ENCODE measurements around the gene DNASE1L2.

Gene DNASE1L2

GRCh38 chr16:2282866-2283555 lies 46.8 kb downstream of the DNASE1L2 start:
- Histone ChIP-seq H2BK120ac (ENCODE audit: low read depth, low read length) (no peak overlapping the region), H3K79me1 (ENCODE audit: low read length) (no peaks in the 10 kb centered on the region), H3K4me1 (ENCODE audit: control insufficient read depth, low read depth, low read length) (no peaks in the 10 kb centered on the region), H3K4ac (ENCODE audit: low read depth, low read length) (no peak overlapping the region), H3K4me3 (ENCODE audit: low read length) (no peak overlapping the region), H3K56ac (ENCODE audit: low read length) (no peak overlapping the region), H3K9ac (ENCODE audit: low read length) (no peak overlapping the region), H2BK15ac (replicated peaks; ENCODE audit: low read depth) (no peak overlapping the region), H2AK5ac (ENCODE audit: low read length) (no peak overlapping the region), H3K18ac (ENCODE audit: low read length) (no peak overlapping the region), H3K36me3 (ENCODE audit: control insufficient read depth, insufficient read depth, low read length) (no peaks in the 10 kb centered on the region), H3K27me3 (ENCODE audit: insufficient read depth, low read length, poor library complexity) (no peaks in the 10 kb centered on the region), H3K4me2 (ENCODE audit: low read length) (no peak overlapping the region), H4K8ac (ENCODE audit: low read depth, low read length) (no peak overlapping the region), H3K23ac (ENCODE audit: low read length) (no peak overlapping the region), H3K27ac (ENCODE audit: low read depth, low read length) (no peak overlapping the region), H4K5ac (ENCODE audit: low read length) (no peak overlapping the region), H3K79me2 (ENCODE audit: control insufficient read depth, insufficient read depth, low read length) (no peaks in the 10 kb centered on the region), H2BK5ac (ENCODE audit: low read length) (no peak overlapping the region)
- no peak for DNase-seq
- WGBS (ENCODE audit: extremely low coverage, insufficient coverage, low lambda C conversion rate) = no CpG with 5 or more reads among the region's 26 CpGs

- Histone ChIP-seq H3K4me2 (ENCODE audit: low read length) (no peak overlapping the region), H4K8ac (ENCODE audit: low read depth, low read length) (no peak overlapping the region), H2BK5ac (ENCODE audit: low read length) (no peak overlapping the region), H3K4me1 (ENCODE audit: control insufficient read depth, low read depth, low read length) (no peaks in the 10 kb centered on the region), H3K18ac (ENCODE audit: low read length) (no peak overlapping the region), H3K56ac (ENCODE audit: low read length) (no peak overlapping the region), H3K9ac (ENCODE audit: low read length) (no peak overlapping the region), H4K5ac (ENCODE audit: low read length) (no peak overlapping the region), H2BK120ac (ENCODE audit: low read depth, low read length) (no peak overlapping the region), H3K23ac (ENCODE audit: low read length) (no peak overlapping the region), H3K79me1 (ENCODE audit: low read length) (no peaks in the 10 kb centered on the region), H3K27ac (ENCODE audit: low read depth, low read length) (no peak overlapping the region), H3K4ac (ENCODE audit: low read depth, low read length) (no peak overlapping the region), H3K36me3 (ENCODE audit: control insufficient read depth, insufficient read depth, low read length) (no peaks in the 10 kb centered on the region), H2AK5ac (ENCODE audit: low read length) (no peak overlapping the region), H2BK15ac (replicated peaks; ENCODE audit: low read depth) (no peak overlapping the region), H3K27me3 (ENCODE audit: insufficient read depth, low read length, poor library complexity) (no peaks in the 10 kb centered on the region), H3K4me3 (ENCODE audit: low read length) (no peak overlapping the region), H3K79me2 (ENCODE audit: control insufficient read depth, insufficient read depth, low read length) (no peaks in the 10 kb centered on the region)
- DNase-seq = no peak
- WGBS (ENCODE audit: extremely low coverage, insufficient coverage, low lambda C conversion rate) = no CpG with 5 or more reads among the region's 37 CpGs
Measured at GRCh38 chr16:2284001-2284770, 47.9 kb downstream of the DNASE1L2 start.

- Histone ChIP-seq H3K4me1 (ENCODE audit: control insufficient read depth, low read depth, low read length) (no peaks in the 10 kb centered on the region), H3K79me1 (ENCODE audit: low read length) (no peaks in the 10 kb centered on the region), H3K27ac (ENCODE audit: low read depth, low read length) (no peak overlapping the region), H2BK15ac (replicated peaks; ENCODE audit: low read depth) (no peak overlapping the region), H3K9ac (ENCODE audit: low read length) (no peak overlapping the region), H3K18ac (ENCODE audit: low read length) (no peak overlapping the region), H3K36me3 (ENCODE audit: control insufficient read depth, insufficient read depth, low read length) (no peaks in the 10 kb centered on the region), H3K4me3 (ENCODE audit: low read length) (no peak overlapping the region), H2AK5ac (ENCODE audit: low read length) (no peak overlapping the region), H2BK5ac (ENCODE audit: low read length) (no peak overlapping the region), H4K8ac (ENCODE audit: low read depth, low read length) (no peak overlapping the region), H3K4ac (ENCODE audit: low read depth, low read length) (no peak overlapping the region), H3K27me3 (ENCODE audit: insufficient read depth, low read length, poor library complexity) (no peaks in the 10 kb centered on the region), H3K79me2 (ENCODE audit: control insufficient read depth, insufficient read depth, low read length) (no peaks in the 10 kb centered on the region), H3K4me2 (ENCODE audit: low read length) (no peak overlapping the region), H3K23ac (ENCODE audit: low read length) (no peak overlapping the region), H3K56ac (ENCODE audit: low read length) (no peak overlapping the region), H4K5ac (ENCODE audit: low read length) (no peak overlapping the region), H2BK120ac (ENCODE audit: low read depth, low read length) (no peak overlapping the region)
- no CpG with 5 or more reads among the region's 35 CpGs for WGBS (ENCODE audit: extremely low coverage, insufficient coverage, low lambda C conversion rate)
- no peak for DNase-seq
Measured at GRCh38 chr16:2284797-2285576, 48.7 kb downstream of the DNASE1L2 start.

GRCh38 chr16:2285731-2286191 lies 49.5 kb downstream of the DNASE1L2 start:
- Histone ChIP-seq H3K27me3 (ENCODE audit: insufficient read depth, low read length, poor library complexity) (no peaks in the 10 kb centered on the region), H2AK5ac (ENCODE audit: low read length) (no peak overlapping the region), H2BK5ac (ENCODE audit: low read length) (no peak overlapping the region), H3K27ac (ENCODE audit: low read depth, low read length) (no peak overlapping the region), H2BK15ac (replicated peaks; ENCODE audit: low read depth) (no peak overlapping the region), H3K23ac (ENCODE audit: low read length) (no peak overlapping the region), H3K4me1 (ENCODE audit: control insufficient read depth, low read depth, low read length) (no peaks in the 10 kb centered on the region), H3K79me2 (ENCODE audit: control insufficient read depth, insufficient read depth, low read length) (no peaks in the 10 kb centered on the region), H3K4me3 (ENCODE audit: low read length) (no peak overlapping the region), H3K79me1 (ENCODE audit: low read length) (no peaks in the 10 kb centered on the region), H3K4ac (ENCODE audit: low read depth, low read length) (no peak overlapping the region), H3K36me3 (ENCODE audit: control insufficient read depth, insufficient read depth, low read length) (no peaks in the 10 kb centered on the region), H4K5ac (ENCODE audit: low read length) (no peak overlapping the region), H3K18ac (ENCODE audit: low read length) (no peak overlapping the region), H2BK120ac (ENCODE audit: low read depth, low read length) (no peak overlapping the region), H3K9ac (ENCODE audit: low read length) (no peak overlapping the region), H3K4me2 (ENCODE audit: low read length) (no peak overlapping the region), H4K8ac (ENCODE audit: low read depth, low read length) (no peak overlapping the region), H3K56ac (ENCODE audit: low read length) (no peak overlapping the region)
- no peak for DNase-seq
- WGBS (ENCODE audit: extremely low coverage, insufficient coverage, low lambda C conversion rate) = no CpG with 5 or more reads among the region's 13 CpGs

- no peak overlapping the region for H3K4me3 ChIP-seq (ENCODE audit: low read length)
- no peak overlapping the region for H3K4ac ChIP-seq (ENCODE audit: low read depth, low read length)
- no peak overlapping the region for H3K4me2 ChIP-seq (ENCODE audit: low read length)
- no peaks in the 10 kb centered on the region for H3K4me1 ChIP-seq (ENCODE audit: control insufficient read depth, low read depth, low read length)
- no peak overlapping the region for H3K18ac ChIP-seq (ENCODE audit: low read length)
- no peak overlapping the region for H3K23ac ChIP-seq (ENCODE audit: low read length)
- H3K79me2 ChIP-seq (ENCODE audit: control insufficient read depth, insufficient read depth, low read length) = no peaks in the 10 kb centered on the region
- no peak overlapping the region for H4K5ac ChIP-seq (ENCODE audit: low read length)
- no peak overlapping the region for H2BK120ac ChIP-seq (ENCODE audit: low read depth, low read length)
- no peaks in the 10 kb centered on the region for H3K79me1 ChIP-seq (ENCODE audit: low read length)
- H3K9ac ChIP-seq (ENCODE audit: low read length) = no peak overlapping the region
- H3K27me3 ChIP-seq (ENCODE audit: insufficient read depth, low read length, poor library complexity) = no peaks in the 10 kb centered on the region
- no peaks in the 10 kb centered on the region for H3K36me3 ChIP-seq (ENCODE audit: control insufficient read depth, insufficient read depth, low read length)
- no peak overlapping the region for H2AK5ac ChIP-seq (ENCODE audit: low read length)
- H3K56ac ChIP-seq (ENCODE audit: low read length) = no peak overlapping the region
- WGBS (ENCODE audit: extremely low coverage, insufficient coverage, low lambda C conversion rate) = no CpG with 5 or more reads among the region's 17 CpGs
- H4K8ac ChIP-seq (ENCODE audit: low read depth, low read length) = no peak overlapping the region
- no peak for DNase-seq
- no peak overlapping the region for H2BK5ac ChIP-seq (ENCODE audit: low read length)
- no peak overlapping the region for H3K27ac ChIP-seq (ENCODE audit: low read depth, low read length)
- H2BK15ac ChIP-seq (replicated peaks; ENCODE audit: low read depth) = no peak overlapping the region
Measured at GRCh38 chr16:2286550-2286949, 50.3 kb downstream of the DNASE1L2 start.
